ENCODE results near the gene NTM. TPM values are rescaled to one million over a fixed set of nuclear protein-coding genes. Genes with fewer than 3 reads are reported as not detected.

Gene NTM
- total and polyA plus RNA-seq, 2 experiments from 2014 or later, result 2.2 to 4.9 TPM

- no peak overlapping the region for H3K4me2 ChIP-seq
- no peaks in the 10 kb centered on the region for H4K20me1 ChIP-seq (ENCODE audit: insufficient read depth, poor library complexity, severe bottlenecking)
- H3K4me1 ChIP-seq (ENCODE audit: insufficient read depth), result no peaks in the 10 kb centered on the region
- TF ChIP-seq EZH2 (IDR thresholded peaks at IDR 0.05; ENCODE audit: borderline replicate concordance), result no peak
- H3K36me3 ChIP-seq (replicated peaks; ENCODE audit: insufficient read depth, low read depth), result no peaks in the 10 kb centered on the region
- no peaks in the 10 kb centered on the region for H3K9me2 ChIP-seq (replicated peaks; ENCODE audit: insufficient read depth)
- H2AFZ ChIP-seq, result no peak overlapping the region
- H3K27ac ChIP-seq, result no peak overlapping the region
- no peak overlapping the region for H3K4me3 ChIP-seq
- 85% methylated on average over 2 of the region's 2 CpGs for WGBS (ENCODE audit: low lambda C conversion rate, missing lambda C conversion rate)
- H3K79me2 ChIP-seq, result no peaks in the 10 kb centered on the region
- DNase-seq (ENCODE audit: low spot score), result no peak
- H3K27me3 ChIP-seq, result peaks cover 6% of the 10 kb centered on the region
- H3K9me3 ChIP-seq (ENCODE audit: low read depth), result no peaks in the 10 kb centered on the region
Observed at GRCh38 chr11:131833366-131833765, 463.0 kb downstream of the NTM start.

GRCh38 chr11:131837562-131837961 lies 467.1 kb downstream of the NTM start:
- no peak for DNase-seq (ENCODE audit: low spot score)
- Histone ChIP-seq H3K79me2 (no peaks in the 10 kb centered on the region), H3K9me2 (replicated peaks; ENCODE audit: insufficient read depth) (no peaks in the 10 kb centered on the region), H3K4me3 (no peak overlapping the region), H4K20me1 (ENCODE audit: insufficient read depth, poor library complexity, severe bottlenecking) (no peaks in the 10 kb centered on the region), H3K27ac (no peak overlapping the region), H3K27me3 (no peaks in the 10 kb centered on the region), H3K36me3 (replicated peaks; ENCODE audit: insufficient read depth, low read depth) (no peaks in the 10 kb centered on the region), H2AFZ (no peak overlapping the region), H3K9me3 (ENCODE audit: low read depth) (no peaks in the 10 kb centered on the region), H3K4me2 (no peak overlapping the region), H3K4me1 (ENCODE audit: insufficient read depth) (no peaks in the 10 kb centered on the region)
- TF ChIP-seq EZH2phosphoT487 (IDR thresholded peaks at IDR 0.05; ENCODE audit: low read depth, severe bottlenecking, unreplicated experiment) (no peak), EZH2 (IDR thresholded peaks at IDR 0.05; ENCODE audit: borderline replicate concordance) (no peak), CTCF (IDR thresholded peaks at IDR 0.05; ENCODE audit: poor library complexity) (no peak)
- WGBS (ENCODE audit: low lambda C conversion rate, missing lambda C conversion rate), result 96% methylated on average over 14 of the region's 14 CpGs

- H2AFZ ChIP-seq, result no peak overlapping the region
Observed at GRCh38 chr11:131838016-131838415, 467.6 kb downstream of the NTM start.

GRCh38 chr11:131839326-131839725 lies 468.9 kb downstream of the NTM start:
- H3K4me1 ChIP-seq (ENCODE audit: insufficient read depth), result no peaks in the 10 kb centered on the region
- peak; percentile 25 for DNase-seq (ENCODE audit: low spot score)
- no peaks in the 10 kb centered on the region for H3K27me3 ChIP-seq
- no peaks in the 10 kb centered on the region for H4K20me1 ChIP-seq (ENCODE audit: insufficient read depth, poor library complexity, severe bottlenecking)
- H3K36me3 ChIP-seq (replicated peaks; ENCODE audit: insufficient read depth, low read depth), result no peaks in the 10 kb centered on the region
- H3K4me3 ChIP-seq, result no peak overlapping the region
- no peak overlapping the region for H3K27ac ChIP-seq
- no peaks in the 10 kb centered on the region for H3K9me3 ChIP-seq (ENCODE audit: low read depth)
- H3K9me2 ChIP-seq (replicated peaks; ENCODE audit: insufficient read depth), result no peaks in the 10 kb centered on the region
- no peaks in the 10 kb centered on the region for H3K79me2 ChIP-seq
- 32% methylated on average over 2 of the region's 2 CpGs for WGBS (ENCODE audit: low lambda C conversion rate, missing lambda C conversion rate)
- TF ChIP-seq CTCF (IDR thresholded peaks at IDR 0.05; ENCODE audit: poor library complexity) (no peak), EZH2 (IDR thresholded peaks at IDR 0.05; ENCODE audit: borderline replicate concordance) (no peak), EZH2phosphoT487 (IDR thresholded peaks at IDR 0.05; ENCODE audit: low read depth, severe bottlenecking, unreplicated experiment) (no peak)
- no peak overlapping the region for H3K4me2 ChIP-seq
- H2AFZ ChIP-seq, result no peak overlapping the region

More at GRCh38 chr11:131838016-131838415, 467.6 kb downstream of the NTM start:
- no peak for TF ChIP-seq EZH2phosphoT487 (IDR thresholded peaks at IDR 0.05; ENCODE audit: low read depth, severe bottlenecking, unreplicated experiment)
- no peak for TF ChIP-seq CTCF (IDR thresholded peaks at IDR 0.05; ENCODE audit: poor library complexity)
- no peak for TF ChIP-seq EZH2 (IDR thresholded peaks at IDR 0.05; ENCODE audit: borderline replicate concordance)
- no peaks in the 10 kb centered on the region for H3K27me3 ChIP-seq
- H4K20me1 ChIP-seq (ENCODE audit: insufficient read depth, poor library complexity, severe bottlenecking), result no peaks in the 10 kb centered on the region
- no peaks in the 10 kb centered on the region for H3K9me2 ChIP-seq (replicated peaks; ENCODE audit: insufficient read depth)
- no peaks in the 10 kb centered on the region for H3K9me3 ChIP-seq (ENCODE audit: low read depth)
- H3K36me3 ChIP-seq (replicated peaks; ENCODE audit: insufficient read depth, low read depth), result no peaks in the 10 kb centered on the region
- no peak overlapping the region for H3K4me3 ChIP-seq
- no peak overlapping the region for H3K4me2 ChIP-seq
- H3K27ac ChIP-seq, result no peak overlapping the region
- H3K4me1 ChIP-seq (ENCODE audit: insufficient read depth), result no peaks in the 10 kb centered on the region
- WGBS (ENCODE audit: low lambda C conversion rate, missing lambda C conversion rate), result 93% methylated on average over 12 of the region's 12 CpGs
- DNase-seq (ENCODE audit: low spot score), result no peak
- H3K79me2 ChIP-seq, result no peaks in the 10 kb centered on the region

All from hepatocyte (in vitro differentiated cells).